Calu3 (cell line): Measurements from ENCODE around the gene MRNIP. TPM values are rescaled to one million over a fixed set of nuclear protein-coding genes. Genes with fewer than 3 reads are reported as not detected.

ENCODE experiments used
- BruUV-seq: library from RNA; stranded (reverse); fragments of 400-500 nt; replicated peaks from 2 replicates; lab custom pipeline; 2021; lab: Mats Ljungman, UMichigan
- CTCF ChIA-PET: fragments of 300-600 bp; sonication (Branson Sonifier 250); formaldehyde crosslinking; loops from one replicate; lab custom pipeline; 2022; ENCODE audit warnings: antibody characterized with exemption; lab: Charles Lee
- DNase-seq: peaks from one replicate; pipeline ENCODE4 v3.0.0; 2022
- H3K27ac Mint-ChIP-seq: one replicate; pipeline ENCODE4 v1.8.0; 2022; ENCODE audit warnings: mixed read lengths; ENCODE audit not compliant: unreplicated experiment
- H3K27me3 Mint-ChIP-seq: one replicate; pipeline ENCODE4 v1.8.0; 2022; ENCODE audit warnings: mixed read lengths; ENCODE audit not compliant: unreplicated experiment
- H3K36me3 Mint-ChIP-seq: one replicate; pipeline ENCODE4 v1.8.0; 2022; ENCODE audit warnings: mild to moderate bottlenecking, moderate library complexity, mixed read lengths; ENCODE audit not compliant: insufficient read depth, unreplicated experiment
- H3K4me1 Mint-ChIP-seq: one replicate; pipeline ENCODE4 v1.8.0; 2022; ENCODE audit warnings: mild to moderate bottlenecking, low read depth, mixed read lengths; ENCODE audit not compliant: unreplicated experiment
- H3K4me3 Mint-ChIP-seq: one replicate; pipeline ENCODE4 v1.8.0; 2022; ENCODE audit warnings: mild to moderate bottlenecking, low read depth, moderate library complexity, mixed read lengths; ENCODE audit not compliant: unreplicated experiment
- H3K9me3 Mint-ChIP-seq: one replicate; pipeline ENCODE4 v1.8.0; 2022; ENCODE audit warnings: low read depth, mixed read lengths; ENCODE audit not compliant: unreplicated experiment
- CTCF ChIP-seq: fragments of 200-600 bp; IDR thresholded peaks from one replicate; pipeline ENCODE4 v1.8.0; 2022; ENCODE audit warnings: antibody characterized with exemption; ENCODE audit not compliant: unreplicated experiment
- intact Hi-C: fragments of 100-400 bp; cut with micrococcal nuclease; formaldehyde crosslinking; loops from one replicate; pipeline ENCODE4 v1.10.0; 2022; ENCODE audit not compliant: unreplicated experiment
- total RNA-seq: library from RNA; stranded (reverse); gene quantifications from 2 replicates; pipeline ENCODE4 v1.2.3, GENCODE V29; 2022

The MRNIP gene
- total RNA-seq, 1 experiment from 2014 or later = 47.1 TPM

GRCh38 chr5:179880848-179881590 is 22.4 kb upstream of the MRNIP start:
- Mint-ChIP-seq H3K4me3 (no peak overlapping the region), H3K9me3 (peaks cover 10% of the 10 kb centered on the region), H3K27me3 (no peaks in the 10 kb centered on the region), H3K4me1 (no peaks in the 10 kb centered on the region), H3K36me3 (peaks cover 65% of the 10 kb centered on the region), H3K27ac (no peak overlapping the region)
- DNase-seq = no peak
- CTCF ChIA-PET = interaction anchor here (0.6 kb wide), 2 partner anchors 10 to 53 kb away, joined by 3 read pairs; no protein-coding TSS in a partner anchor
- no peak for TF ChIP-seq CTCF
- BruUV-seq = no TSS peak
- intact Hi-C loops = no loop called here

GRCh38 chr5:179880066-179880650 is 21.5 kb upstream of the MRNIP start:
- intact Hi-C loops = no loop called here
- DNase-seq = no peak
- BruUV-seq = no TSS peak
- peaks cover 6% of the 10 kb centered on the region for H3K9me3 Mint-ChIP-seq
- CTCF ChIA-PET = interaction anchor here (0.6 kb wide), 1 partner anchor 79 kb away, joined by 3 read pairs; no protein-coding TSS in a partner anchor
- no peak for TF ChIP-seq CTCF
- H3K4me1 Mint-ChIP-seq = no peaks in the 10 kb centered on the region
- H3K27me3 Mint-ChIP-seq = no peaks in the 10 kb centered on the region
- no peak overlapping the region for H3K4me3 Mint-ChIP-seq
- H3K36me3 Mint-ChIP-seq = peaks cover 66% of the 10 kb centered on the region
- H3K27ac Mint-ChIP-seq = no peak overlapping the region

- CTCF ChIA-PET = interaction anchor here (0.6 kb wide), 1 partner anchor 80 kb away, joined by 3 read pairs; no protein-coding TSS in a partner anchor
- Mint-ChIP-seq H3K36me3 (peaks cover 71% of the 10 kb centered on the region), H3K4me1 (no peaks in the 10 kb centered on the region), H3K9me3 (peaks cover 6% of the 10 kb centered on the region), H3K27ac (no peak overlapping the region), H3K27me3 (no peaks in the 10 kb centered on the region), H3K4me3 (no peak overlapping the region)
- BruUV-seq = no TSS peak
- no peak for DNase-seq
- intact Hi-C loops = no loop called here
- TF ChIP-seq CTCF = no peak
Measured at GRCh38 chr5:179879690-179880010, 21.0 kb upstream of the MRNIP start.

GRCh38 chr5:179879003-179879689 is 20.5 kb upstream of the MRNIP start:
- Mint-ChIP-seq H3K4me1 (no peaks in the 10 kb centered on the region), H3K4me3 (no peak overlapping the region), H3K27me3 (no peaks in the 10 kb centered on the region), H3K36me3 (peaks cover 70% of the 10 kb centered on the region), H3K9me3 (peaks cover 6% of the 10 kb centered on the region), H3K27ac (no peak overlapping the region)
- no peak for DNase-seq
- intact Hi-C loops = no loop called here
- TF ChIP-seq CTCF = no peak
- no TSS peak for BruUV-seq
- CTCF ChIA-PET = interaction anchor here (0.6 kb wide), 1 partner anchor 80 kb away, joined by 3 read pairs; no protein-coding TSS in a partner anchor
